ENCODE measurements around the gene TMPRSS2. TPM values are rescaled to one million over a fixed set of nuclear protein-coding genes. Genes with fewer than 3 reads are reported as not detected.
A peak's percentile ranks its signal among the peaks of the same experiment; 100 is the strongest.
"Not testable (repeated sequence)": the region's sequence is repeated elsewhere in the genome, so short reads cannot be mapped to it uniquely, and the experiment has no call there.

TMPRSS2 gene
- total RNA-seq, 1 donor from 2014 or later: 0.12 TPM

DNA sequence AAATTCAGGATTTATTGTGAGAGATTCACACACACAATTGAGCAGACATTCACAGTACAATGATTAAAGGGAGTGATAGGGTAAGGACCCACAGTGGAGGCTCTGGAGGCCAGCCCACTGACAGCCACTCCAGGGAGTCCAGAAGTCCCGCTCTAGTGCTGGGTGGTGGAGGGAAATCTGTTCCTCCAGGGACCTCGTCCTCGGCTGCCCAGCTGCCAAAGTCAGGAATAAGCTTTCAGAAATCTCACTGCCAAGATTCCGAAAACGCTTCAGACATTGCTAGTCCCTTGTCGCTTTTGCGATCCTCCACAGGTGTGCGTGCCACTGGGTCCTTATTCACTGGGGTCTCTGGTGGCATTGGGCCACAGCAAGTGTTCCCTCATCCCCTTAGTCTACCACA is 79.6 kb downstream of the TMPRSS2 start:
- Mint-ChIP-seq H3K27me3 (ENCODE audit: low read depth) (peaks cover 2% of the 10 kb centered on the region), H3K4me3 (ENCODE audit: unreplicated experiment) (no peak overlapping the region), H3K9me3 (ENCODE audit: low read depth) (no peaks in the 10 kb centered on the region), H3K36me3 (ENCODE audit: low read depth) (no peaks in the 10 kb centered on the region), H3K27ac (ENCODE audit: unreplicated experiment) (no peak overlapping the region), H3K4me1 (ENCODE audit: low read depth) (no peaks in the 10 kb centered on the region)
- TF ChIP-seq, protein P1, sequence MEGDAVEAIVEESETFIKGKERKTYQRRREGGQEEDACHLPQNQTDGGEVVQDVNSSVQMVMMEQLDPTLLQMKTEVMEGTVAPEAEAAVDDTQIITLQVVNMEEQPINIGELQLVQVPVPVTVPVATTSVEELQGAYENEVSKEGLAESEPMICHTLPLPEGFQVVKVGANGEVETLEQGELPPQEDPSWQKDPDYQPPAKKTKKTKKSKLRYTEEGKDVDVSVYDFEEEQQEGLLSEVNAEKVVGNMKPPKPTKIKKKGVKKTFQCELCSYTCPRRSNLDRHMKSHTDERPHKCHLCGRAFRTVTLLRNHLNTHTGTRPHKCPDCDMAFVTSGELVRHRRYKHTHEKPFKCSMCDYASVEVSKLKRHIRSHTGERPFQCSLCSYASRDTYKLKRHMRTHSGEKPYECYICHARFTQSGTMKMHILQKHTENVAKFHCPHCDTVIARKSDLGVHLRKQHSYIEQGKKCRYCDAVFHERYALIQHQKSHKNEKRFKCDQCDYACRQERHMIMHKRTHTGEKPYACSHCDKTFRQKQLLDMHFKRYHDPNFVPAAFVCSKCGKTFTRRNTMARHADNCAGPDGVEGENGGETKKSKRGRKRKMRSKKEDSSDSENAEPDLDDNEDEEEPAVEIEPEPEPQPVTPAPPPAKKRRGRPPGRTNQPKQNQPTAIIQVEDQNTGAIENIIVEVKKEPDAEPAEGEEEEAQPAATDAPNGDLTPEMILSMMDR (IDR thresholded peaks at IDR 0.05): no peak
- DNase-seq (ENCODE audit: low spot score): no peak

DNA sequence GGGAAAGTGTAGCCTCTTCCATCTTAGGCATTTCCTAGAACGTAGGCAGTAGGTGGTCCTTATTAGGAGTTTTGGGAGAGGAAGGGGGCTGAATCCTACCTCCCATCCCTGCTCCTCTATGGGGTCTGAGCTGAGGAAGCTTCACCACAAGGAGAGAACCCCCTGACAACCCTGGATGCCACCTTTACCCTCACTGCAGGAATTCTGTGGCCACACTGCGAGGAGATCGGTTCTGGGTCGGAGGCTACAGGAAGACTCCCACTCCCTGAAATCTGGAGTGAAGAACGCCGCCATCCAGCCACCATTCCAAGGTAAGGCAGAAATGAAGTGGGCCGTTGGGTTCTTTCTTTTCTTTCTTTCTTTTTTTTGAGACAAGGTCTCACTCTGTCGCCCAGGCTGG is 80.4 kb downstream of the TMPRSS2 start:
- H3K4me1 Mint-ChIP-seq (ENCODE audit: low read depth): no peaks in the 10 kb centered on the region
- peaks cover 2% of the 10 kb centered on the region for H3K27me3 Mint-ChIP-seq (ENCODE audit: low read depth)
- H3K9me3 Mint-ChIP-seq (ENCODE audit: low read depth): no peaks in the 10 kb centered on the region
- H3K4me3 Mint-ChIP-seq (ENCODE audit: unreplicated experiment): no peak overlapping the region
- H3K36me3 Mint-ChIP-seq (ENCODE audit: low read depth): no peaks in the 10 kb centered on the region
- H3K27ac Mint-ChIP-seq (ENCODE audit: unreplicated experiment): no peak overlapping the region
- no peak for DNase-seq (ENCODE audit: low spot score)
- TF ChIP-seq, protein P1 (IDR thresholded peaks at IDR 0.05): no peak

DNA sequence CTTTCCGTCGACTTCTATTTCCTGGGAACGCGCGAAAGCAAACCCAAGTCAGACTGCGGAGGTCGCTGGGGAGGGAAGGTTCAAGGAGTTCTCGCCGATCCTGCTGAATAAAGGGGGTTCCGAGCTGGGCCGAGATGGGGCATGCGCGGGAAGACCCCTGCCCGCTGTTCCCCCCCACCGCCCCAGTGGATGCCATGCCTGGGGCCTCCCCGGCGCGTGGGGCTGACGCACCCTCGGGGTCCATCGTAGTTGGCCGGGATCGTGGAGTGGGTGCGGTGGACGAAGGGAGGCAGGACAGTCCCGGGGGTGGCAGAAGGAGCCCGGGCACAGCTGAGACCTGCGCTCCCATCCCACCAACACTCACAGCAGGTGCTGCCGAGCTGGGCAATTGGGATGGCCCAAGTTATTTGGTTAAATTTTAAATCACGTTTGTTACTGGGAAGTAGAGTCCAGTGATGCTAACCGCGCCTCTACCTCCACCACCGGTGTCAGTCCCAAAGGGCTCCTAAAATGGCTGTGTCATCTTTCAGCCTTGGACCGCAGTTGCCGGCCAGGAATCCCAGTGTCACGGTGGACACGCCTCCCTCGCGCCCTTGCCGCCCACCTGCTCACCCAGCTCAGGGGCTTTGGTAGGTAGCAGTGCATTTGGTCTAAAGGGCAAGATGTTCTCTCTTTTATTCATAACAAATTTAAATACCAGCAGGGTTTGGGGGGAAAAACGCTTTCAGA is 81.1 kb downstream of the TMPRSS2 start:
- TF ChIP-seq, protein P1 (IDR thresholded peaks at IDR 0.05): no peak
- Mint-ChIP-seq H3K27me3 (ENCODE audit: low read depth) (peaks cover 2% of the 10 kb centered on the region), H3K9me3 (ENCODE audit: low read depth) (no peaks in the 10 kb centered on the region), H3K4me3 (ENCODE audit: unreplicated experiment) (peak overlapping the region; percentile 68), H3K27ac (ENCODE audit: unreplicated experiment) (no peak overlapping the region), H3K36me3 (ENCODE audit: low read depth) (no peaks in the 10 kb centered on the region), H3K4me1 (ENCODE audit: low read depth) (no peaks in the 10 kb centered on the region)
- DNase-seq (ENCODE audit: low spot score): no peak

DNA sequence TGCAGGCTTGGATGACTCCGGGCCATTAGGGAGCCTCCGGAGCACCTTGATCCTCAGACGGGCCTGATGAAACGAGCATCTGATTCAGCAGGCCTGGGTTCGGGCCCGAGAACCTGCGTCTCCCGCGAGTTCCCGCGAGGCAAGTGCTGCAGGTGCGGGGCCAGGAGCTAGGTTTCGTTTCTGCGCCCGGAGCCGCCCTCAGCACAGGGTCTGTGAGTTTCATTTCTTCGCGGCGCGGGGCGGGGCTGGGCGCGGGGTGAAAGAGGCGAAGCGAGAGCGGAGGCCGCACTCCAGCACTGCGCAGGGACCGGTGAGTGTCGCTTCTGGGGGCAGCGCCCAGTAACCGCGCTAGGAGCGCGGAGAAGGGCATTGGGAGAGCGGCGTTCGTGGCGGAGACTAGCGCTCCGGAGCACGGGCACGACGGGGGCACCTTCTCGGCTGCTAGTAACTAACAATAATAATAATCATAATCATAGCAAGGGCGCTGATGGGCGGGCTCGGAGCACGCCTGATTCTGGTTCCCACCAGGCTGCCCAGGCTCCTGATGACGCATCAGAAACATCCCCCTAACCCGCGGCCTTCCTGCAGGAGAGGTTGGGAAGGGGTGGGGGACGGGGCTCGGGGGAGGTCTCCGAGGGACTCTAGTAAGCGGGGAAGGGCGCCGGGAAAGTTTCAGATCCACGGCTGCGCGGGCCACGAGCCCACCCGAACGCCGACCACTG is 81.8 kb downstream of the TMPRSS2 start, which contains the start of gene MX1:
TSS of gene MX1 (plus strand) at position 286 of the 722 bp plus-strand sequence. CDS start 5,832 bp downstream, outside the sequence.
- Mint-ChIP-seq H3K27me3 (ENCODE audit: low read depth) (peaks cover 2% of the 10 kb centered on the region), H3K4me3 (ENCODE audit: unreplicated experiment) (peak within 1 kb of the TSS; percentile 68), H3K9me3 (ENCODE audit: low read depth) (no peaks in the 10 kb centered on the region), H3K4me1 (ENCODE audit: low read depth) (peaks cover 3% of the 10 kb centered on the region), H3K36me3 (ENCODE audit: low read depth) (no peaks in the 10 kb centered on the region), H3K27ac (ENCODE audit: unreplicated experiment) (no peak within 1 kb of the TSS)
- TF ChIP-seq, protein P1 (IDR thresholded peaks at IDR 0.05): no peak
- no peak for DNase-seq (ENCODE audit: low spot score)

DNA sequence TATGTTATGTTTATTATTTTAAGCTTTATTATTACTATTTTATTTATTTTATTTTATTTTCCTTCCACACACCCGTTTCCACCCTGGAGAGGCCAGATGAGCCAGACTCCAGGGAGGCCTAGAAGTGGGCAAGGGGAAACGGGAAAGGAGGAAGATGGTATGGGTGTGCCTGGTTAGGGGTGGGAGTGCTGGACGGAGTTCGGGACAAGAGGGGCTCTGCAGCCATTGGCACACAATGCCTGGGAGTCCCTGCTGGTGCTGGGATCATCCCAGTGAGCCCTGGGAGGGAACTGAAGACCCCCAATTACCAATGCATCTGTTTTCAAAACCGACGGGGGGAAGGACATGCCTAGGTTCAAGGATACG is 82.4 kb downstream of the TMPRSS2 start:
- Mint-ChIP-seq H3K27ac (ENCODE audit: unreplicated experiment) (no peak overlapping the region), H3K36me3 (ENCODE audit: low read depth) (no peaks in the 10 kb centered on the region), H3K27me3 (ENCODE audit: low read depth) (peaks cover 2% of the 10 kb centered on the region), H3K4me1 (ENCODE audit: low read depth) (peaks cover 8% of the 10 kb centered on the region), H3K4me3 (ENCODE audit: unreplicated experiment) (peak overlapping the region; percentile 68), H3K9me3 (ENCODE audit: low read depth) (no peaks in the 10 kb centered on the region)
- no peak for DNase-seq (ENCODE audit: low spot score)
- TF ChIP-seq, protein P1 (IDR thresholded peaks at IDR 0.05): no peak

DNA sequence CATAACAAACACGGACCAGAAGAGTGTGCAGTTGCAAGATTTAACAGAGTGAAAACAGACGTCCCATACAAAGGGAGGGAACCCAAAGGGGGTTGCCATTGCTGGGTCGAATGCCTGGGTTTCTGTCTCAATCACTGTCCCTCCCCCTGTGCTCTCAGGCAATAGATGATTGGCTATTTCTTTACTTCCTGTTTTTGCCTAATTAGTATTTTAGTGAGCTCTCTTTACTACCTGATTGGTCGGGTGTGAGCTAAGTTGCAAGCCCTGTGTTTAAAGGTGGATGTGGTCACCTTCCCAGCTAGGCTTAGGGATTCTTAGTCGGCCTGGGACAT is 84.7 kb downstream of the TMPRSS2 start:
- not testable (repeated sequence) for H3K4me3 Mint-ChIP-seq (ENCODE audit: unreplicated experiment); H3K27me3 Mint-ChIP-seq (ENCODE audit: low read depth)

More for the DNA sequence above, 84.7 kb downstream of the TMPRSS2 start:
- H3K9me3 Mint-ChIP-seq (ENCODE audit: low read depth); H3K27ac Mint-ChIP-seq (ENCODE audit: unreplicated experiment); DNase-seq (ENCODE audit: low spot score); H3K36me3 Mint-ChIP-seq (ENCODE audit: low read depth): not testable (repeated sequence)
- peaks cover 13% of the 10 kb centered on the region for H3K4me1 Mint-ChIP-seq (ENCODE audit: low read depth)
